T-helper 2 cell treated with Interferon-gamma antibody and Interleukin-4, amounts not matched to agents 100 ng/mL and 5 ng/mL, for 36 hours (primary cell): Measurements from ENCODE around the gene EEF2. TPM values are rescaled to one million over a fixed set of nuclear protein-coding genes. Genes with fewer than 3 reads are reported as not detected.
"Not testable (repeated sequence)": the region's sequence is repeated elsewhere in the genome, so short reads cannot be mapped to it uniquely, and the experiment has no call there.

Source experiments
- intact Hi-C: fragments of 100-400 bp; cut with micrococcal nuclease; formaldehyde crosslinking; loops from one replicate; pipeline ENCODE4 v1.15.1; 2023
- total RNA-seq: library from RNA; stranded (reverse); gene quantifications from 2 replicates; pipeline ENCODE4 v1.2.3, GENCODE V29; 2022

Gene EEF2
- total RNA-seq, 1 donor from 2014 or later, result 1,742 TPM

- intact Hi-C loops, result no loop called here
Observed at GRCh38 chr19:4015705-4016402, 30.6 kb upstream of the EEF2 start.

GRCh38 chr19:4014541-4015491 is 29.6 kb upstream of the EEF2 start:
- intact Hi-C loops, result no loop called here

- intact Hi-C loops, result no loop called here
Observed at GRCh38 chr19:4013886-4014540, 28.8 kb upstream of the EEF2 start.

- intact Hi-C loops, result no loop called here
Observed at GRCh38 chr19:4012975-4013634, 27.8 kb upstream of the EEF2 start.

- intact Hi-C loops, result no loop called here
Observed at GRCh38 chr19:4012092-4012974, 27.1 kb upstream of the EEF2 start.

GRCh38 chr19:4011430-4011829 is 26.2 kb upstream of the EEF2 start:
- intact Hi-C loops, result not testable (repeated sequence)

GRCh38 chr19:4010808-4011110 is 25.5 kb upstream of the EEF2 start:
- intact Hi-C loops, result no loop called here

GRCh38 chr19:4009990-4010807 is 24.9 kb upstream of the EEF2 start:
- intact Hi-C loops, result no loop called here

GRCh38 chr19:4007836-4008539 is 22.7 kb upstream of the EEF2 start:
- intact Hi-C loops, result loop anchor here (1.0 kb wide), 3 partner anchors 18 to 58 kb away; partner anchors contain the start of genes EEF2 and ZBTB7A

GRCh38 chr19:4007021-4007835 is 22.0 kb upstream of the EEF2 start, which contains the start of gene PIAS4:
Gene PIAS4 (plus strand): TSS chr19:4007736. CDS start chr19:4007761, 25 bp downstream.
- intact Hi-C loops, result loop anchor here (1.0 kb wide), 3 partner anchors 17 to 59 kb away; partner anchors contain the start of genes EEF2 and ZBTB7A

GRCh38 chr19:4005436-4005835 is 20.2 kb upstream of the EEF2 start:
- intact Hi-C loops, result not testable (repeated sequence)

- intact Hi-C loops, result not testable (repeated sequence)
Observed at GRCh38 chr19:4000798-4001197, 15.5 kb upstream of the EEF2 start.

- intact Hi-C loops, result not testable (repeated sequence)
Observed at GRCh38 chr19:3998667-3999412, 13.6 kb upstream of the EEF2 start.

- intact Hi-C loops, result no loop called here
Observed at GRCh38 chr19:3995607-3996006, 10.3 kb upstream of the EEF2 start.

GRCh38 chr19:3990815-3991117 is 5.5 kb upstream of the EEF2 start:
- intact Hi-C loops, result loop anchor here (1.0 kb wide), 1 partner anchor 17 kb away; the partner anchor contains the start of gene PIAS4

- intact Hi-C loops, result loop anchor here (5.0 kb wide), 3 partner anchors 200 to 470 kb away; partner anchors contain the start of genes APBA3, MRPL54 and UBXN6
Observed at GRCh38 chr19:3987619-3988371, 2.5 kb upstream of the EEF2 start.
